ENCODE data around the gene SATL1.
A peak's percentile ranks its signal among the peaks of the same experiment; 100 is the strongest.
"Not testable (repeated sequence)": the region's sequence is repeated elsewhere in the genome, so short reads cannot be mapped to it uniquely, and the experiment has no call there.

SATL1 gene, protein sequence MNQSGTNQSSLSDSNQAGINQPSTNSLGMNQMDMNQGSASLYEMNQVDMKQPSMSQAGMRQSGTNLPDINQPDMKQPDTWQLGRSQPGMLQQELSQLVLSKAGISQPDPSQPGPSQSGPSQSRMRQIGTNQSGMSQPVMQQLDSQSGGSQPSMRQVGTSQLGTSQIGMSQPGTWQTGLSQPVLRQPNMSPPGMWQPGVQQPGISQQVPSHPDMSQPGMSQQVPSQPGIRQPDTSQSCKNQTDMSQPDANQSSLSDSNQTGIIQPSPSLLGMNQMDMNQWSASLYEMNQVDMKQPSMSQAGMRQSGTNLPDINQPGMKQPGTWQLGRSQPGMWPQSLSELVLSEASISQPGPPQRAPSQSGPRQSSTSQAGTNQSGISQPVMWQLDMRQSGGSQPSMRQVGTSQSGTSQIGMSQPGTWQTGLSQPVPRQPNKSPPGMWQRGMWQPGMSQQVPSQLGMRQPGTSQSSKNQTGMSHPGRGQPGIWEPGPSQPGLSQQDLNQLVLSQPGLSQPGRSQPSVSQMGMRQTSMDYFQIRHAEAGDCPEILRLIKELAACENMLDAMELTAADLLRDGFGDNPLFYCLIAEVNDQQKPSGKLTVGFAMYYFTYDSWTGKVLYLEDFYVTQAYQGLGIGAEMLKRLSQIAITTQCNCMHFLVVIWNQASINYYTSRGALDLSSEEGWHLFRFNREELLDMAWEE

DNA sequence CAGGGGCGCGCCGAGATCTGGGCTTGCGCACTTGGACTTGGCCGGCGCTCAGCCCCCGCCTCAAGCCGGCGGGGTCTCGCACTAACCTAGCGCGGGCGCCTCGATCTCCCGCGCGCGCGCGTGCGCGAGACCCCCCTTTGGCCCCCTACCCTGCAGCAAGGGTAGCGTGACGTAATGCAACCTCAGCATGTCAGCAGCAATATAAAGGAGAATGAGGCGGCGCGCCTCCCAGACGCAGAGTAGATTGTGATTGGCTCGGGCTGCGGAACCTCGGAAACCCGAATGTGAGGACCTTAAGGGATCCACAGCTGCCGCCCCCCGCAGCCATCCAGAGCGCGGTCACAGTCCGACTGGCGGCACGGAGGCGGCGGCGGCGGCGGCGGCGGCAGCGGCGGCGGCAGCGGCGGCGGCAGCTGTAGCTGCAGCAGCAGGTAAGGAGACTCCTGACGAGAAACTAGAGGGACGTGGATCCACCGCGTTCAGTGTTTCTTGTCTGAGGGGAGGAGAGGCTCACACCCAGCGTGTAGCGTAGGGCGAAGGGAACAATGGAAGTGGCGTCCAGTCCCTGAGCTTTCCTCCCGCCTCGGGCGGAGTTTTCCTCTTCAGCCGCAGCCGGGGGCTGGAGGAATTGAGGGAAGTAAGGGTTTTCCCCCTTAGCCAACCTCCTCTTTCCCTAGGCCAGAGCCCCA is at the start of gene SATL1, which contains the start of gene ZNF711:
Gene SATL1, minus strand, starts transcription at position 19 of the 689 bp plus-strand sequence. CDS start 134,811 bp downstream, outside the sequence.
Gene ZNF711, plus strand, starts transcription at position 231 of the 689 bp plus-strand sequence. CDS start 3,582 bp downstream, outside the sequence.
- DNase-seq: peak; percentile 83

DNA sequence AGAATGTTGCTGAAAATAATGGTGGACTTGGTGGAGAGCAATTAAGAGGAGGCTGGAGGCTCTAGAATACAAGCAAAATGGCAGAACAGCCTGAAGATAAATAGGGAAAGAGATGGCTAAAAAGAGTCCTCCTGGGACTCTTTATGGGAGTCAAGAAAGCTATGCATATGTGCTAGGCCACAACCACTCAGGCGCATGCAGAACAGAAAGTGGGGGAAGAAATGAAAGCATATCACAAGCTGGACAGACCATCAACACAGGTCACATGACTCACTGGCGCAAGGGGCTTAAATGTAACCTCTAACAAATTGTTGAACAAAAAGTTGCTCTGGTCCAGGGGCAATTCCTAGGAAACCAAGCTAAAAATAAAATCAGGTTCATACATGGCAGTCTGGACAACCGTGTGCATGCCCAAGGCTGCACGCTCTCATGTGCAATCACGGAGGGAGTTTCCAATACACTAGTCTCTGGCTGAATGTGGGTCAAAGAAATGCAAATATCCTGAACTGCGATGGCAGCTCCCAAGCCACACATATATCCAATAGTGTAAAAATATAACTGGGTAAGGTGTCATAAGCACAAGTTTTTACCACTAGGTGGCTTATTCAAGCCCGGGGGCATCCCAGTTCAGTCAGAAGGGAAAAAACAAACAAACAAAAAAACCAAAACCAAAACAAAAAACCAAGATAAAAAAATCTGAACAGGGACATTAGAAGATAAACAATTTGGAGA is 45.6 kb upstream of the SATL1 start:
- no peak for DNase-seq

GRCh38 chrX:85285286-85285685 is 41.7 kb upstream of the SATL1 start:
- not testable (repeated sequence) for DNase-seq

- no peak for DNase-seq
Measured at GRCh38 chrX:85244450-85245211, 1.1 kb upstream of the SATL1 start.

- no peak for DNase-seq
Measured at GRCh38 chrX:85243155-85243554, 424 bp downstream of the SATL1 start.

DNA sequence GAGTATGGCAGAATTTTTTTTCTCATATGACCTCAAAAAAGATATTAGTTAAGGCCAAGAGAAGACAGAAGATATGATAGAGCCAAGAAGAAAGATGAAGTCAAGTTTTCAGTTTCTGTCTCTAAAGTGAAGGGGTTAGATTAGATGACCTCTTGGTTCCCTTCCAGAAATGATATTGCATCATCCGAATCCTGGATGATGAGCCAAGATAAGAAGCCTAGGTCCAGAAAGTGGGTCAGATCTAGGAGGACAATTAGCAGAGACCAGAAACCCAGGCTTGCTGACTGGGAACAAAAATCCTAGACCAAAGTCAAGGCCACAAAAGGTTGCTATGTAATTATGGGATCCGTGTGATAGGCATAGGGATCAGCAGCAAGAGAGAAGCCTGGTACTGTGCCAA is 20.2 kb downstream of the SATL1 start:
- DNase-seq: no peak

- DNase-seq: no peak
Measured at GRCh38 chrX:85221361-85221760, 22.2 kb downstream of the SATL1 start.

- DNase-seq: no peak
Measured at GRCh38 chrX:85215946-85216345, 27.6 kb downstream of the SATL1 start.

DNA sequence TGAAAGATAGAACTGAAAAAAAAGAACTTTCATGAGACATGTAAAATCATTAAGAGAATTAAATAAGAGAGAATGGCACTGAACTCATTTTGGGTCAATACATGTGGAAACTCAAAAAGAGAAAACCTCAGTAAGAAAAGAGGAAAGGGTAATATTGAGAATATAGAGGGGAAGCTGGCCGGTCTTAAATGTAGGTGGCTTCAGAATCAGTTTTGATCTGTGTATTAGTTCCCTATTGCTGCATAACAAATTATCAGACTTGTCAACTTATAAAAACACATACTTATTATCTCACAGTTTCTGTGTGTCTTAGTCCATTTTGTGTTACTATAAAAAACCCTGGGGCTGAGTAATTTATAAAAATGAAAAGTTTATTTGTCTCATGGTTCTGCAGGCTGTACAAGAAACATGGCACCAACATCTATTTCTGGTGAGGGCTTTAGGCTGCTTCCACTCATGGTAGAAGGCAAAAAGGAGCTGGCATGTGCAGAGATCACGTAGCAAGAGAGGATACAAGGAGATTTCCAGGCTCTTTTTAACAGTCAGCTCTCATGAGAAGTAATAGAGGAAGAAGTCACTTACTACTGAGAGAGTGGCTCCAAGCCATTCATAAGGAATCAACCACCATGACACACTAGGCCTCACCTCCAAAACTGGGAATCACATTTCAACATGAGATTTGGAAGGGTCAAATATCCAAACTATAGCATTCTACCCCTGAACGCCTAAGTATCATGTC is 29.6 kb downstream of the SATL1 start:
- DNase-seq: no peak

DNA sequence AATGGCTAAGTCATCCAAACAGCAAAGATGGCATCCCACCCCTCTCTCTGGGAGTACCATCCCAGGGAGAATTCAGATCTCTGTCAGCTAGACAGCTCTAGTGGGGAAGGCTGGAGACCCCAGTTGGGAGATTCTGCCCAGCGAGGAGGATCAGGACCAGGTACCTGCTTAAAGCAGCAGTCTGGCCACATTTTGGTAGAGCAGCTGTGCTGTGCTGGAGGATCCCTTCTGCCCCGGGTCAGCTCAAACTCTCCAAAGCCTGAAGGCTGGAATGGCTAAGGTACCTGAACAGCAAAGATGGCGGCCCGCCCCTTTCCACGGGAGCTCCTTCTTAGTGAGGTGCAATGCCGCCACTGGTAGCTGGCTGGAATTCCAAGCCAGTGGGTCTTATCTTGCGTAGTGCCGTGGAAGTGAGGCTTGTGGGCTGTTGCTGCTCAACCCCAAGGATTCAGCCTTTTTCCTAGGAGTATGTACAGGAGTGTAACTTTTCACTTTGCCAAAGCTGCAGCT is 40.1 kb downstream of the SATL1 start:
- no peak for DNase-seq

DNA sequence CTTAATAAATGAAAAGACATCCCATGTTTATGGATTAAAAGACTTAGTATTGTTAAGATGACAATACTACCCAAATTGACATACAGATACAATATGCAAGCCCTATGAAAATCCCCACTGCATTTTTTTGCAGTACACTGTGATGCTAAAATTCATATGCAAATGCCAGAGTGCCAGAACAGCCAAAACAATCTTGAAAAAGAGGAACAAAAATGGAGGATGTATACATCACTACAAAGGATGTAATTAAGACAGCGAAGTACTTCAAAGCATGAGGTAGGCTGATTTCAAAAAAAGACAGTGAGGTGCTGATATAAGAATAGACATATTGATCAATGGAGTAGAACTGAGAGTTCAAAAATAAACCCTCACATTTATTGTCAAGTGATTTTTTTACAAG is 47.3 kb downstream of the SATL1 start:
- DNase-seq: no peak

GRCh38 chrX:85159644-85160043 is 83.9 kb downstream of the SATL1 start:
- DNase-seq: no peak

GRCh38 chrX:85140964-85141363 is 102.6 kb downstream of the SATL1 start:
- no peak for DNase-seq

DNA sequence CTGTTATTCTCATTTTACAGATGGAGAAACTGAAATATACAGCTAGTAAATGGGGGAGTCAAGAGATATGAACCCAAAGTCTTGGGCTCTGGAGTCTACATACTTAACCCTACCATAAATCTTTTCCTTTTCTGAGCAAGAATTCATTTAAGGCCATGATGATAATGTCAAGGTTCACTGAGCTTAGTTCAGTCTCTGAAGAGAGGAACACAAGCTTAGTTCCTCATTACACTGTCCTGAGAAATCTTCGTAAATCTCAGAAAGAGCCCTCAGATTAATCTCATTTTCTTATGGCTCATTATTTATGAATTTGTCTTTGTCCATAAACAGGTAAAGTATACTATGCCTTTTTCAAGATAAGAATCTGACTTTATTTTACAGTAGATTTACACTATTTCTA is 104.2 kb downstream of the SATL1 start:
- no peak for DNase-seq

DNA sequence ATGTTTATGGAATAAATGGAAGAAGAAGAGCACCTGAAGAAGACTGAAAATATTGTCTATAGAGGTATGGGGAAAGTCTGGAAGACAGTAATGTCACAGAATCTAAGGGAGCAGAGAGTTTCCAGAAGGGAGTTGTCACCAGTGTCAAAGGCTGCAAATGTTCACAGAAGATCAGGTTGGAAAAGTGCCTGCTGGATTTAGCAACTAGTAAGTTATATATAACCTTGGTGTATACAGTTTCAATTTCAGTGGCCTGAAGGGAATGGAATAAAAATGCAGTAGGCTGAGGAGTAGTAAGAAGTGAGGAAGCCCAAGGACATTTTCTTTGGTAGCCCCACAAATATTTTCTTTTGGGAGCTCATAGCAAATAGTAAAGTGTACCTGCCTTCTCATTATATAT is 107.2 kb downstream of the SATL1 start:
- no peak for DNase-seq

DNA sequence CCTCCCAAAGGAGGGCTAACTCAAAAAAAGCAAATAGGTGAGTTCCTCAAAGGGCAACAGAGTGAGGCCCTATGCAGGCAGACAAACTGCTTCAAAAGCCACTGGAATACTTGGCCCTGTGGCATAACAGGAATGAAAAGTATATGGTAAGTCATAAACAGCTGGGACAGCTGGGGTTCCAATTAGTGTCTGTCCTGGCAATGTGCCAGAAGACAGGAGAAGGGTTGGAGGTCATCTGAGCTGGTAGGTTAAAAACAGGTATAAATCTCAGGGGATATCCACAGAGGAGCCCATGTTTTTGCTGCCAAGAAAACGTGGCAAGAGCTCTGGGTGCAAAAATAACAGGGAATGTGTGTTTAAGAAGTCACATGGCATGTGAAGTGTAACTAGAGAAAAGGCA is 128.3 kb downstream of the SATL1 start:
- no peak for DNase-seq

DNA sequence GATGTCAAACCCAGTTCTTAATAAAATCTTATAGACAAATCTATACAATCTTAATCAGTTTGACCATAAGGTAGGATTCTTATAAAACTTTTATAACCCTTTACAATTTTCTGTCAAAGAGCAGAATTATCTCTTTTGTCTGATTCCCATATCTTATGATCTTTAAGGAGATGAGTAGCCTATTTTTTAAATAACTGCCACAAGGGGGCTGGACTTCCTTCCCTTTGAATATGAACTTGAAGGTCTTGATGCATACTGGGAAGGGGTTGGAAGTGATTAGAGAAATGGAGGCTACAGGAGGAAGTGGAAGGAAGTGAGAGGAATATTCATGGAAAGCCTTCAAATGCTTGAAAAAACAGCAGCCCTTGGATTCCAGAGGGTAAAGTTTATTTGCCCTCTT is 128.8 kb downstream of the SATL1 start:
- no peak for DNase-seq

DNA sequence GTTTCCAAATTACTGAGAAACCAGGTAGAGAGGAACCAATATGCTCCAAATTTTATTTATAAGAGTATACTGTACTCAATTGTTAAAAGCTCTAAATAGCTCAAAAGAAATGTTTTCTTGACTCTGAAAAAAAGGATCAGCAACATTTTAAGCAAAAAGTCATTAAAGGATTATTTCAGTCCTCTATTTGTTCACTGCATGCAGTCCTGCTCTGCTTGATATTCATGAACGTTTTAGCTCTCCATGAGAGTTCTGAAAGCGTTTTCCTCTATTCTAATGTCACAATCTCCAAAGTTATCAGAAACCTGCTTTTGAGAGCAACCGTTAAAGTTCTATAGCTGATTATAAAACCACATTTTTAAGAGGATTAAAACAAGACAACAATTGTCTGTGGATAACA is 129.4 kb downstream of the SATL1 start:
- no peak for DNase-seq

- no peak for DNase-seq
Measured at GRCh38 chrX:85113746-85114145, 129.8 kb downstream of the SATL1 start.

DNA sequence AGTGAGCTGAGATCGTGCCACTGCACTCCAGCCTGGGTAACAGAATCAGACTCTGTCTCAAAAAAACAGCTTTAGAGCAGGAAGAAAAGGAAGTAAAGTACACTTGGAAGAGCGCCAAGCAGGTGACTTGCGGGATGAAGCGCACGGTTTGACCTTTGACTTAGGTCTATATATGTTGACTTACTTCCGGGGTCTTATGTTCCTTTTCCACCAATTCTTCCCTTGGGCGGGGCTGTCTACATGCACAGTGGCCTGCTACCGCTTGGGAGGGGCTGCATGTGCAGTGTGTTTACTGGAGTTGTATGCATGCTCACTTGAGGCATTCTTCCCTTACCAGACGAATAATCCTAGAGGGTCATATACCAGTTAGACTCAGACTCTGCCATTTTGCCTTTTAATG is 131.3 kb downstream of the SATL1 start:
- DNase-seq: no peak

DNA sequence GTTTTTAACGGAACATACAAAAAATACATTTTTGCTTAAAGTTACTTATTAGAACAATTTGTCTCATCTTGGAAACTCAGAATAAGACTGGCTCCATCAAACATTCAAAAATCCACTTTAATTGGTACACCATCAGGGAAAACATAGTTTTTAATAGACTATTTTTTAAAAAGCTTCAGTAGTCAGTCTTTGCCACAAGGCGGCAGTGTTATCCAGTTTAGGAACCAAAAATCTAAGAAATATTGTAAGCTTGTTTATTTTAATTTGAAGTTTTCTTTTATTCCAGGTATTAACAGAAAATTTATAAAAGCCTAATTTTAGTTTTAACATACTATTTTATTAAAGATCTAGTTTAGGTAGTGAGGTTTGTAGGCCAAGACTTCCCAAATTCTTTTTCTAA is 132.2 kb downstream of the SATL1 start:
- peak; percentile 14 for DNase-seq
